ENCODE results near the gene SGCD.

Gene SGCD

DNA sequence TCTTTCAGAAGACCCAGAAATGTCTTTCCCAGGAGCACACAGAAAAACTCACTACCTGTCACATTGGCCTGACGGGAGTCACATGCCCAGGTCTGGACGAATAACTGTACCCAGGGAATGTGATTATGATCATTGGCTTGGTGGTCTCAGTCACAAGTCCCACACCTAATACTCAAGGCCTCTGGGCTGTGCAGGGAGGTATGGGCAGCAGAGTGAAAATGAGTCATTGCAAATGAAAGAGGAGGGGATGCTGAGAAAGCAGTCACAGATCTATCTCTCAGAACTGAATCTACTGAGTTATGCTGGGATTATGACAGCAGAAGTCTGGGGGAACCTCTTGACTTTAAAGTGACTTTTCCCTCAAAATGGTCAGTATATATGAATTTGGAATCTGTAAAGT is 36.9 kb downstream of the SGCD start:
- DNase-seq: no peak

DNA sequence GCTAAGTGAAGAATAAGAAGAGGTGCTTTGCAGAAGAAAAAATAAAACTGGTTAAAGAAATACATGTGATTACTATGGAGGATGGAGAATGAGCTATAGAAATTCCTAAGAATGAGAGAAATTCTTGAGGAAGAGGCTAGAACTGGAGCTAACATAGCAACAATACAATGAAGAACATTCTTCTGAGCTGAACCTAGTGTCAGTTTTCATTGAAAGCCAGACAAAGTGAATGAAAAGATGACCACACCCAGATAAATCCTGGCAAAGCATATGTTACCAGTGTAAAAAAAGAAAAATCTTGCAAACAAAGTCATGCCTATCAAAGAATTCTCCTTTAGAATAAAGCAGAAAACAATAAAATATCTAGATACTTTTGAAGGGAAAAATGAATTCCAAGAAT is 39.6 kb downstream of the SGCD start:
- DNase-seq: no peak

DNA sequence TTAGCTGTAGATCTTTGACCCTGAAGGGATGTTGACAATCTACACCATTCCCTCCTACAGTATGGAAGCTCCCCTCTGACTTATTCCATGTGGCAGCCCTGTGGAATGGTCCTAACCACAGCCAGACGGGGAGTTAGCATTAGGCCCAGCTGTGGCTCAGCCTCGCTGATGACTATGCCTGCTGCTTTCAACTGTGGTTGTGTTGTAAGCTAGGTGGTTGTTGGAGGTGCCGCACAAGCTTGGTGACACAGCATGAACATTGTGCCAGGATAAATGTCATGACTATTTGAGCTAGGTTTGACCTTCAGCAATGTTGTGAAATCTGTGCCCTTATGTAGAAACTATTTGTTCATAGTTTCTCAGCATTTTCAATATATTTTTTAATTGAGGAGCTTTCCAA is 40.6 kb downstream of the SGCD start:
- DNase-seq: no peak

DNA sequence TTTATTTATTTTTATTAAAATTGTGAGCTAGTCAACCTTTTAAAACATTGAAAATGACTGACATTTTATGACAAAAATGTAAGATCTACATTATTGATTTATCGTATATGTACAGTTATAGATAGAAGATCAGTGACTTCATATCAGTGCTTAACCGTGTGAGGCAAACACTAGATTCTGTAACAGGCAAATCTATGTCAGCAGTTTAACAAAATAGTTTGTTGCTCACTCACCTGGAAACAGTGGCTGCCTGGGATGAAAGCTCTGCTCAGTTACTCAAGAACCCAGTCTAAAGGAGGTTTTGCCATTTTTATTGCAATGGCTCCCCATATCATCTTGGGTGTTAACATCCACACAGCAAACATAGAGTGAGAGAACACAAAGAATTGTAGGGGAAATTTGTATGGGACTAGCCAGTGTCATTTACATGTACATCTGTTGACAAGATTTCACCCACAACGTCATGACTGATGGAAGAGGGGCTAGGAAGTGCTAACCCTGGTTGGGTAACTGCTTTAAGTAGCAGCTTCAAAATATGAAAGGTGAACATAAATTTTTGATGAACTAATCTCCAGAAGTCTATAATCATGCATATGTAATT is 49.0 kb downstream of the SGCD start:
- DNase-seq: no peak

DNA sequence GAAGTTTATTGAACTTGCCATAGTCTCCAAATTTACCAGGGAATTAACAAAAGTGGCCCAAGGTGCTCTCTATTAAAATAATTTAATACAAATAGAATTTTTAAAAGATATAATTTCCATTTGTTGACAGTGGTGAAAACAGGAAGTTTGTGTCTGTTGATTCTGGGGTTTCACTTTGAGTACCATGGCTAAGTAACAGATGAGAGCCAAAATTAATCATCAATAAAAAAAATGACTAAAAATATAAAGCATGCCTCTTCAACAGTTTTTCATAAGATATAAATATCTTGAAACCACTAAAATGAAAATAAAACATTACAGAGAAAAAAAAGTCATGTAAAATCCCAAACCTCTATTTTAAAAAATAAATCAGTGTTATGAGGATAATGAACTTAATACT is 49.8 kb downstream of the SGCD start:
- no peak for DNase-seq

DNA sequence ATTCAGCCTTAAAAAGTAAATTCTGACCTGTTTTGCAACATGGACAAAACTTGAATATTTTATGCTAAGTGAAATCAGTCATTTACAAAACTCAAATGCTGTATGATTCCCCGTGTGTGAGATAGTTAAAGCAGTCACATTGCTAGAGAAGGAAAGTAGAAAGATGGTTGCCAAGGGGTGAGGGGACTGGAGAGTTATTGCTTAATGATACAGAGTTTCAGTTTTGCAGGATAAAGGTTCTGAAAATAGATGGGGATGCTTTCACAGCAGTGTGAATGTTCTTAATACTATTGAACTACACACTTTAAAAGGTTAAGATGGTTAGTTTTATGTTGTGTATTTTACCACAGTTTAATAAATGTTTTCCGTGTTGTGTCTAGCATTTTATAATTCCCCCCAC is 51.2 kb downstream of the SGCD start:
- no peak for DNase-seq

DNA sequence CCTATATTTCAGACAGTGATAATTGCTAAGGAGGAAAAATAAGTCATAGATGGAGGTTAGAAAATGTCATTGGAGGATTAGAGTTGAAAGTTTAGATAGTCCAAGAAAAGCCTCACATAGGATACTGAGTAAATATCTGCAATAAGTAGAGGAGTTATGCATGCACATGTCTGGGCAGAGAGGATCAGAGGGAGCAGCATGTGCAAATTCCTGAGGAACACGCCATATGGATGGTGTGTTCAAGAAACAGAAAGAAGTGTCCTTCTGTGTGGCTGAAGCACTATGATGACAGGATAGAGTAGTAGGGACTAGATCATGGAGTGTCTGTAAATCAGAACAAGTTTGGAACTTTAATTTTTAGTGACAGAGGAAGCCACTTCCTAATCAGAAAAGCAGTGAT is 52.2 kb downstream of the SGCD start:
- no peak for DNase-seq

DNA sequence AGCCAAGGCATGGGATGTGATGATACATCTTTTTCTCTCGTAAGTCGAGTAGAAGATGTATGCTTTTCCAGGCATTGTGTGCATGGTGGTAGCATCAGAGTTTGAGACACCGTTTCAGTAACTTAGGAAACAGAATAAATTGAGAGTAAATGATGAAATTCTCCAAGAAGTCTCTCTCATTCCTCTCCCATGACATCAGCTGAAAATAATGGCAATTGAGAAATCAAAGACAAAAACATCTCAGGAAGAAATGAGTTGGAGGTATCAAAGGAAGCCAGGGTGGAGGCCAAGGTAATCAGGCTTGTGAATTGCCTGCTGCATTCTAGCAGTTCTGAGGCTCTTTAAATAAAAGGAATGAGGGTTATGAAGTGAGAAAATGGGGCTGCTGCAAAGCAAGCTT is 53.9 kb downstream of the SGCD start:
- DNase-seq: no peak

DNA sequence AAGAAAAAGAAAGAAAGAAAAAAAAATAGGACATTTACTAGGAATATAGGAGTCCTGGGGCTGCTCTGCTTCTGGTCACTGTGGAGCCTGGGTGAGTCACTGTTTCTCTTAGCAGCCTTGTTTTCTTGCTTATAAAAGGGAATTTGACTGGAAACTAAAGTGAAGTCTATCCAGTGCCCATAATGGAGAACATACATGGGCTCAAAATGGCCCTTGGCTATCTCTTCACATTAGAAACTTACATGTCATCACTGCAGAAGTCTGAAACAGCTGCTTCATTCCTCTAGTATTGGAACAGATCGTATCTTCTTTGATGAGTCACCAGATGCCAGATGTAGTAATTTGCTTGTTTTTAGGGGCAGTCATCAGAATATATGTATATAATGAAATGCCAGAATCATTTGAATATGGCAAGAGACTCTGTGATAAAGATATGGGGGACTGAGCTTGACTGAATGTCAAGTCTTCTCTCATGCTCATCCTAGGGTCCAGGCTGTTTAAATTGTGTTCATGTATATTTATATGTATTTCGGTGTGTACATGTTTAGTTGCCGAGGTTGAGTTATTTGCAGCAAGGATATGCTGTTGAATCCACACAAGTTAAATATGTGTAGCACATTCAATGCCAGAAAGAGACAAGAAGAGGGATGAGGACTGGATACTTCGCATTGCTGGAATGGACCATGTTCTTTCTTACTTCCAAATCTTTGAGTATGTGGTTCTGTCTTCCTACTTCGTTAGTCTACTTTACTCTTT is 56.7 kb downstream of the SGCD start:
- no peak for DNase-seq

DNA sequence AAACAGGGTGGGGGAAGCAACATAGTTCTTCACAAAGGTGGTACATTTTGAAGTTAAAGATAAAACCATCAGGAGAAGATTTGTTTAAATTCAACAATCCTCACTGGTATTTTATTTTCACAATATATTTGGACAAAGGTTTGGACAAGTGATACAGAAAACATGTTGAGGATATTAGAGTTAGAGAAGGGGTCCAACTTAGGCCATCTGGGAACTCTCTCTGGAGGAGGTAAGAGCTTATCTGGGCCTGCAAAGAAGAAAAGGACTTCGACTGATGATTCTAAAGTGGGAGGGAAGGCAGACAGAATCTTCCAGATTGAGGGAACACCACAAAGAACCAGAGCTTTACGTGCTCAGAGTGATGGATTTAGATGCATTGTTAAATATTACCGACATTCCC is 58.5 kb downstream of the SGCD start:
- DNase-seq: no peak

DNA sequence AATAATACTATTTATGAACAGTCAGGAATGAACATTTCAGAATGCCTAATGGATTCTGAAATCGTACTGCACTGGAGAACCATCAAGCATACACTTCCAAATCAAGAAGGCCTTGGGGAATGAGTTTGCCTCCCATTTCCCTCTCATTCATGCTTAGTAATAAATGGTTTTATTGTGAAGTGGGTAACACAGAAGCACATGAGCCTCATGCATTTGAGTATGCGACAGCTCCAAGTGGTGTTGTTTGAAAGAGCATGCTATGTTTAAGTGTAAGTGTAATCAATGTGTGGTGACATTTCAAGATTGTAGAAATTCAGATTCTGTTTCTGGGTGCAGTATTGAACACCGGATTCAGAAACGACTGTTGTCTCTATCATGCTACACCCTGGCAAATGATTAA is 60.0 kb downstream of the SGCD start:
- DNase-seq: no peak

DNA sequence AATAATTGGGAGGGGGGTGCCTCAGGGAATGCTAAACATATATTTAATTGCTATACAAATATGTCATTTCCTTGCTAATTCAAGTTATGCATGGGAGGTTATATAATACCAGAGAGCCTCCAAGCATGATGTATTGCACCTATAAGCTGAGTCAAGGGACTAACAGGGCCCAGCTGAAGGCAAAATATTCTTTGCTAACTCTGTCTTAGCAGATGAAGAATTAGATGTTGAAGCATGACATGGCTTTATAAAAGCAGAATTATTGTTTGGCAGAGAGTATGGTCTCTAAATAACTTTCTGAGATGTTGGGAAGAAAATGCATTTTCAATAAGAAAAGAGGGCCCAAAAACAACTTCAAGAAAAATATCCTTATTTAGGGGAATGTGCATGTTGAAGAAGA is 60.4 kb downstream of the SGCD start:
- DNase-seq: no peak

DNA sequence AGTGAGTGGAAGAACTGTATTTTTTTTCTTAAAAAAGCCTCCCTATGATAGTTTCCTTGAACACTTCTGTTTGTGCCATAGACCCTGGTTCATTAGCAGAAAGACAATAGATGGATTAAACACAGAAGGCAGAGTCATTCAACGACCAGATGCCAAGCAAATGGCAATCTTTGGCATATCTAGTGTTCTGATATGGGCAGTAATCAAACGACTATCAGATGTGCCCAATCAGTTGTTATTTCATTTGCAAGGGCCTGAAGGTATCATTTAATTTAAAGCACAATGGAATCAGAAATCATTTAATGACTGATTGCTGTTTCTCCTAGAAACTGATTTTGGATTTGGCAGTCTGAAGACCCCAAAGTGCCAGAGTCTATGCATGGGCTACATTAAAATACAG is 61.3 kb downstream of the SGCD start:
- no peak for DNase-seq

DNA sequence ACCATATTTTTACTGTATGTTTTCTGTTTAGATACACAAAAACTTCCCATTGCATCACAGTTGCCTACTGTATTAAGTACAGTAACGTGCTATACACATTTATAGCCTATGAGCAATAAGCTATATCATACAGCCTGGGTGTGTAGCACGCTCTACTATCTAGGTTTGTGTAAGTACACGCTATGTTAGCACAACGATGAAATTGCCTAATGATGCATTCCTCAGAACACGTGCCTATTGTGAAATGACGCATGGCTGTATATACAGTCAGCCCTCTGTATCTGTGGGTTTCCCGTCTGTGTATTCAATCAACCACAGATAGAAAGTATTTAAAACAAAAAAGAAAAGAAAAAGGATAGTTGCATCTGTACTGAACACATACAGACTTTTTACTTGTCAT is 64.2 kb downstream of the SGCD start:
- no peak for DNase-seq

DNA sequence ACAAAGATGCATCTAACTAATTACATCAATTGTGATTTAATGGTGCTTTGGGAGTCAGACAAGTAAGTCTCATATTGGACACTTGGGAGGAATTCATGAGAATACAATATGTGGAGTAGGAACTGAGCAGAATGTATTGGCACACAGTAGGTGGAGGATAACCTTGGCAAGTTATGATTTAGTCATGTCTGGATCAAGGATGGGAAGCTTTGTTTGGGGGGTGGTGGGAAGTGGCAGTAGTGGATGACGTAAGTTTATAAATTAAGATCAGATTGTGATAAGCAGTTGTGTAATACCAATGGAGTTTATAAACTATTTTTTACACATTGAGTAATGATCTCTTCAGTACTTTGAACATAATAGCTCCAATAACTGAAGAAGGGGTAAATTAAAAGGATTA is 67.0 kb downstream of the SGCD start:
- no peak for DNase-seq

DNA sequence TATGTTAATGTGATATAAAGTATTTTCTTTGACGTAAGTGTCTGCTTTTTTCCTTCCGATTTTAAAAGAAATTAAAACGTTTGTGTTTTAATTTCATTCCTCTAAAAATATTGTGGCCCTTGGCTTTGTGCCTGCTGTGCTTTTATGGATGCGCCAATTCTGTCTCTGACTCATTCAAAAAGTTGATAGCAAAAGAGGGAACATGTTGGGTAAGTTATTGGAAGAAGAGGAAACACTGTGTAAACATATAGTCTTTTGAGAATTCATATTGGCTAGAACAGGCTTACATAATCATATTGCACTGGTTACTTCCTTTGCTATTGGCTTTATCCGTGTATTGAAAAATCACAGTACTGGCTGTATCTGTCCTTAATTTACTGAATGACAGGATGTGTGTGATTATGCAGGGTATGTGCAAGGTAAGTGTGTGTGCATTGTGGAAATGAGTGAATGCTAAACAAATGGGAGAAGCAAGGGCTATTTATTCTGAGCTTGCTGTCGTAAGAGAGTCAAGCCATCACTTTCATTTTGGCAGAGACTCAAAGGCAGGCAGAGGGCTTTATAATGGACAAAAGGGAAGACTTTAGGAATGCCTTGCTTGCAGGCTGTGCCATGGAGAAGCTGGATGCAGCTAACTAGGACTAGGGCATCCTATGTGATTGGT is 67.8 kb downstream of the SGCD start:
- DNase-seq: no peak

DNA sequence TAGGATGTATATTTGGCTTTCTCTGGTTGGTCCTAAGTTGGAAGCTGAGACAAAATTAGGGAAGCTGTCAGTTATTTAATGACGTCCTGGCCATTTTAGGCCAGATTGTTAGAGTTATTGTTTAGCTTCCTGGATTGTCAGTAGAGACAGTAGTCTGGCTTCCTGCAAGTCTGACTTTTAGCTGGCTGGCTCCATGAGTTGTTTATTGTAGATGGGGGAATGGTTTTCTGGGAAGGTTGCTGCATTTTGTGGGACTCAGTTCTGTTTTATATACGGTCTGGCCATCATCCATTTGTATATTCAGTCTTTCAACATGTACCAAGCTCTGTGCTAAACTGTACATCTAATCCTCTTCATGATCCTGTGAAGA is 68.3 kb downstream of the SGCD start:
- no peak for DNase-seq

DNA sequence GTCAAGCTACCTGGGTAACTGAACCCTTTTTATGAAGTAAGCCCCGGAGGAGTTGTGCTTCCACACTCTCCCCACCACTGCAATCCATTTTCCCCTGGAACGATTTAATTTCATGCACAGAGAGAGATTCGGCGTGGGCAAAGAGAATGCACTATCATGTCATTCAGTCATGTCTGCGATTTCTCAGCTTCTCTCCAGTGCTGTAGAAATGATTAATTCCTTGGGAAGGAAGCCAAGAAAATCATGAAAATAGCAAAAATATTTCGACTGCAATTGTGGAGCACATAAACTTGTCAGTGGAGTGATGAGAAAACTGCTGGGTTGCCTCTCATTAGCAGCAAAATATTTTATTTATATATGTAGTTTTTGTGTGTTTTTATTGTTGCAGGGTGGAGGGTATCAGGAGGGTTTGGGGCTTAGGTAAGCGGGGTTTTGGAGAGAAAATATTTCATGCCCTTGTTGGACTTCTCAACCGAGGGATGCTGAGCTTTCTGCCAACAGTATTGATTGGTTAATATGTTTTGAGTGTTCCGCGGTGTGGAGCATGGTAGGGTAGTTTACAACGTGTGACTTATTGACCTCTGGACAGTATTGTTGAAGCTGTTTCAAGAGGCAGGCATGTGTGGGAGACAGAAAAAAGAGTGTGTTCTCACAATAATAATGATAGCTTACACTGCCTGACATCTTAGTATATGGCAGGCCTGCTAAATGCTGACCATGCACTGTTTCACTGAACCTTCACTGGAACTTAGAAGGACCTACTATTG is 69.3 kb downstream of the SGCD start:
- no peak for DNase-seq

DNA sequence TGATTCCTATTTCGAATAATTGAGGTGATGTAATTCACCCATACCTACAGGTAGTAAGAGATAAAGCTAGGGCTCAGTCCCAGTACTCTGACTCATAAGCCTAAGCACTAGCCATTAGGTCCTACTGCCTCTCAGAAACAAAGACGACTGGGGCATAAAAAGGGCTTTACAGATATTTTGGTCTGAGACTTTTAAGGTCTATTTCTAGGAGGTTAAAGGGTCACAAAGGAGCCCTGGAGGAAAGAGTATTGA is 69.8 kb downstream of the SGCD start:
- no peak for DNase-seq

DNA sequence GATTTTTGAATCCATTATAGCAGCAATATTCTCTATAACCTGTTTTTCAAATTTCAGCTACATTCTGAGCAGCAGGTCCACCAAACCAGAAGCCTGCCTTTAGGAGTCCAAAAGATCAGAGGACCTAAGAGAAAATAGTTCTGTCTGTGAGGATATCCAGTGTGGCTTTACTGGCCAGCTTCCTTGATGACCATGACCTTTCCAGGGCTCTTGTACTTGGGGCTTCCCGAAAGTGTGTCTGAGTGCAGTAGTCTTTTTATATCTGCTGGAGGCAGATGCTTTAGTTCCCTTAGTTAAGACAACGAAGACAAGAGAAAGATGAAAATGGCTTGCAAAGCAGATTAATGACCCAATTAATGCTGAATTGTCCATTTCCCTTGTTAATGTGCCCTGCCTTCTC is 72.4 kb downstream of the SGCD start:
- DNase-seq: no peak

DNA sequence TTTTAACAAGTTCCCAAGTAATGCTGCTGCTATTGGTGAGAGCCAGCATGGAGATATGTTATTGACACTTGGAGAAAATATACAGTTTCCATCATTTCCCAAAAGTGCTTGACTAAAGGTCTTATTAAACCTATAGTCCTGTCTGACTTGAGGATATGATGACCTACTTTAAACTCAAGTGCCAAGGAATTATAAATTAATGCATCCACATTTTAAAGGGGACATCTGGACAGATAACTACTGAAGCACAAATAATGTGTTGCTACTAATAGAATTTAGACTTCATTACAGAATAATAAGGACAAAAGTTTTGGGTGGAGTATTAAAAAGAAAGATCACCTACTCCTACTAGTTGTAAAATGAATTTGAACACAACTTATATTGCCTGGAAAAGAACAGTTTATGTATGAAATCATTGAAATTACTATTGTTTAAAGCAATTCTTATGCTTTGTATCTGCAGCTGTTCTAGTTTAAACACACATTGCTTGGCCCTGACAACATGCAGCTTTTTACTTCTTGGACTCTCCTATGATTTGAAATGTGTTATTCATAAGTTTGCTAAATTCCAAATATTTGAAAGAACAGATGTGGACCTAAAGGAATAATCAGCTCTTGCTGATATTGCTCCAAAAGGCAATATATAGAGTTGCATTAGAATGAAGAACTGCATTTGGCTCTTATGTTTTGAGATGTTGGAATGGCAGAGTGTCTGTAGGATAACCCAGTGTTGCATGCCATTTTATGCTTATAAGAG is 73.4 kb downstream of the SGCD start:
- no peak for DNase-seq

DNA sequence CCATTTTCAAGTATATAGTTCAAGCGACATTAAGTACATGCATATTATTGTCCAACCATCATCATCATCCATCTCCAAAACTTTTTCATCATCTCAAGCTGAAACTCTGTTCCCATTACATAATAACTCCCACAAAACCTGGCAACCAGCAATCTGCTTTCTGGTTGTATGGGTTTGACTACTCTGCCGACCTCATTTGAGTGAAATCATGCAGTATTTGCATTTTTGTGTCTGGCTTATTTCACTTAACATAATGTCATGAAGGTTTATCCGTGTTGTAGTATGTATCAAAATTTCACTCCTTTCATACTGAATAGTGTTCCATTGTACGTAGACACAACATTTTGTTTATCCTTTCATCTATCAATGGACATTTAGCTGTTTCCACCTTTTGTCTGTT is 74.8 kb downstream of the SGCD start:
- DNase-seq: no peak

DNA sequence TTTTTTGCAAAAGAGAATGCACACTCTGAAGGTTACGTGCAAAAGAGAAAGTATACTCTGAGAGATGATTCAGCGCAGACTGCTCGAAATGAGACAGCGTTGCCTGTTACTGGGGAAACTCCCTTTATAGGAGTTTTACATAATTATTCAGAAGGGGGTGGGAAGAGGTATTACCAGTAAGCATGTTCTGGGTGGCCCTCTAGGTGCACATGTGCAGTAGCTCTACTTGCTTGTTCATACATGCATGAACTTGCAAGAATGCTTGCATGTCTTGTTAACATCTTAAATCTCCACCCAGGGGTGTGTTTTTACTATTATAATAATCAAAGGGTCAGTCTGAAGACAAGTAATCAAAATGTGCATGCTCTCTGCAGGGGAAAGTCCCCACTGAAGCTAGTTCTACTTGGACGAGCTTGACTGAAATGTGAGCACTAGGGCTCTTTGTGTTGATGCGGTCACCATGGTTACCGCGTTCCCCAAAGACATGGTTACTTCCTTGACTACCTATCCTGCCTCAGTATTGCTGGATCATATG is 75.5 kb downstream of the SGCD start:
- DNase-seq: no peak

All from bone marrow (tissue), 2 donors.